GM12878 (cell line): ENCODE measurements around the gene HSF5. TPM values are rescaled to one million over a fixed set of nuclear protein-coding genes. Genes with fewer than 3 reads are reported as not detected.

Experiments
- ATAC-seq: fragments of 200-7000 bp; cut with Tn5 transposase; 3 replicates; pipeline ENCODE4 v1.9.1; 2020; ENCODE audit warnings: mild to moderate bottlenecking, moderate library complexity
- BruUV-seq: library from RNA; stranded (reverse); fragments of 400-500 nt; replicated peaks from 2 replicates; lab custom pipeline; 2021; lab: Mats Ljungman, UMichigan
- CTCF ChIA-PET: fragments of 300-600 bp; sonication (Branson Sonifier 250); formaldehyde crosslinking; extraction: SDS; loops from one replicate; lab custom pipeline; 2021; ENCODE audit warnings: inconsistent platforms; lab: Yijun Ruan, JAX
- POLR2A ChIA-PET: fragments of 350-600 bp; formaldehyde crosslinking; extraction: SDS; loops from one replicate; lab custom pipeline; 2021; ENCODE audit warnings: inconsistent platforms; lab: Charles Lee
- RAD21 ChIA-PET: fragments of 300-600 bp; sonication (Branson Sonifier 250); formaldehyde crosslinking; loops from one replicate; lab custom pipeline; 2023; ENCODE audit warnings: antibody characterized with exemption; ENCODE audit not compliant: unreplicated experiment; lab: Charles Lee
- SMC1A ChIA-PET: fragments of 300-600 bp; sonication (Branson Sonifier 250); formaldehyde crosslinking; loops from one replicate; lab custom pipeline; 2023; ENCODE audit not compliant: unreplicated experiment, uncharacterized antibody; lab: Charles Lee
- DNase-seq: peaks from one replicate; pipeline ENCODE4 v3.0.0-alpha.2; 2011; ENCODE audit warnings: low read depth, low spot score
- FAIRE-seq: peaks from 3 replicates; lab custom pipeline; 2011; peaks lifted over from hg19 to GRCh38; lab: Jason Lieb, UNC
- H2AFZ ChIP-seq: 2 replicates; pipeline ENCODE4 v1.6.0; 2011; ENCODE audit warnings: low read depth, low read length, control low read depth; ENCODE audit not compliant: control insufficient read depth
- H3K27ac ChIP-seq: 2 replicates; pipeline ENCODE4 v1.5.1; 2011; ENCODE audit warnings: control low read depth; ENCODE audit not compliant: control insufficient read depth, insufficient read depth
- H3K27me3 ChIP-seq, 2 experiments: replicated peaks in 1 of 2; 2 replicates each; pipeline versions ENCODE4 v1.6.0 to v1.6.1; 2011; ENCODE audit warnings: low read length in 1 of 2; ENCODE audit not compliant: control insufficient read depth in 2 of 2, insufficient read depth in 2 of 2
- H3K36me3 ChIP-seq, 2 experiments: 2 replicates each; pipeline ENCODE4 v1.5.1; 2011; ENCODE audit warnings: low read length in 1 of 2; ENCODE audit not compliant: control insufficient read depth in 2 of 2, insufficient read depth in 2 of 2
- H3K4me1 ChIP-seq: 2 replicates; pipeline ENCODE4 v1.6.1; 2011; ENCODE audit warnings: mild to moderate bottlenecking, low read length, moderate library complexity, mixed read lengths; ENCODE audit not compliant: control insufficient read depth, insufficient read depth
- H3K4me2 ChIP-seq: 2 replicates; pipeline ENCODE4 v1.6.0; 2011; ENCODE audit warnings: control low read depth; ENCODE audit not compliant: control insufficient read depth, insufficient read depth
- H3K4me3 ChIP-seq: fragments of 200-600 bp; sonication (generic); 2 replicates; pipeline ENCODE4 v1.5.1; 2016
- H3K79me2 ChIP-seq: 2 replicates; pipeline ENCODE4 v1.6.0; 2011; ENCODE audit warnings: low read length; ENCODE audit not compliant: control insufficient read depth, insufficient read depth
- H3K9ac ChIP-seq: 2 replicates; pipeline ENCODE4 v1.8.0; 2011; ENCODE audit warnings: low read length, control low read depth, mixed read lengths; ENCODE audit not compliant: control insufficient read depth, insufficient read depth
- H3K9me3 ChIP-seq: replicated peaks from 3 replicates; pipeline ENCODE4 v1.5.1; 2011; ENCODE audit warnings: mild to moderate bottlenecking, low read length; ENCODE audit not compliant: control insufficient read depth, insufficient read depth
- H4K20me1 ChIP-seq: 2 replicates; pipeline ENCODE4 v1.6.0; 2011; ENCODE audit not compliant: control insufficient read depth, insufficient read depth
- ATF2 ChIP-seq: IDR thresholded peaks from 2 replicates; pipeline ENCODE4 v1.6.1; 2012; ENCODE audit warnings: low read length, inconsistent platforms
- BHLHE40 ChIP-seq, 2 experiments: fragments of 450-650 bp in 1 of 2; IDR thresholded peaks; 2 replicates each; pipeline ENCODE4 v1.6.1; 2011 to 2017; ENCODE audit warnings: low read depth in 2 of 2, borderline replicate concordance in 1 of 2, improper control_type of control experiment in 1 of 2, low read length in 1 of 2, mild to moderate bottlenecking in 1 of 2
- CEBPB ChIP-seq, 2 experiments: fragments of 150-350 bp in 1 of 2; IDR thresholded peaks; 2 replicates each; pipeline ENCODE4 v1.6.1; 2012 to 2014; ENCODE audit warnings: low read depth in 2 of 2, low read length in 2 of 2, borderline replicate concordance in 1 of 2, inconsistent platforms in 1 of 2
- CHD1 ChIP-seq: IDR thresholded peaks from 2 replicates; pipeline ENCODE4 v1.6.1; 2012; ENCODE audit warnings: low read depth, low read length, improper control_type of control experiment
- ESRRA ChIP-seq: IDR thresholded peaks from 2 replicates; pipeline ENCODE4 v1.6.1; 2012; ENCODE audit warnings: mild to moderate bottlenecking, low read length, improper control_type of control experiment
- EZH2 ChIP-seq: IDR thresholded peaks from 2 replicates; pipeline ENCODE4 v1.6.1; 2012; ENCODE audit warnings: low read depth, mild to moderate bottlenecking, control low read depth, inconsistent platforms, low read length, borderline replicate concordance; ENCODE audit not compliant: control insufficient read depth
- FOS ChIP-seq: IDR thresholded peaks from 3 replicates; pipeline ENCODE4 v1.6.1; 2011; ENCODE audit warnings: borderline replicate concordance; ENCODE audit not compliant: insufficient read length; ENCODE audit errors: extremely low read depth
- FOXM1 ChIP-seq: IDR thresholded peaks from 2 replicates; pipeline ENCODE4 v1.6.1; 2012; ENCODE audit warnings: low read depth, mild to moderate bottlenecking, inconsistent platforms, low read length, moderate library complexity
- MTA2 ChIP-seq: fragments of 450-650 bp; IDR thresholded peaks from 2 replicates; pipeline ENCODE4 v1.6.1; 2016; ENCODE audit warnings: low read depth, mild to moderate bottlenecking, moderate library complexity
- MTA3 ChIP-seq: IDR thresholded peaks from 2 replicates; pipeline ENCODE4 v1.6.1; 2012; ENCODE audit warnings: low read length, inconsistent platforms, borderline replicate concordance
- MXI1 ChIP-seq: fragments of 150-350 bp; IDR thresholded peaks from 2 replicates; pipeline ENCODE4 v1.6.1; 2011; ENCODE audit warnings: low read depth, mild to moderate bottlenecking, inconsistent platforms, low read length, improper control_type of control experiment
- PAX5 ChIP-seq: IDR thresholded peaks from 2 replicates; pipeline ENCODE4 v1.6.1; 2011; ENCODE audit warnings: low read depth, low read length, borderline replicate concordance
- POU2F2 ChIP-seq: IDR thresholded peaks from 3 replicates; pipeline ENCODE4 v1.6.1; 2011; ENCODE audit warnings: low read depth, mild to moderate bottlenecking, low read length, borderline replicate concordance
- RUNX3 ChIP-seq: IDR thresholded peaks from 2 replicates; pipeline ENCODE4 v1.6.1; 2012; ENCODE audit warnings: low read length, inconsistent platforms
- SP1 ChIP-seq: IDR thresholded peaks from one replicate; pipeline ENCODE4 v1.6.1; 2011; ENCODE audit warnings: low read depth, low read length
- SREBF2 ChIP-seq: IDR thresholded peaks from 2 replicates; pipeline ENCODE4 v1.6.1; 2012; ENCODE audit warnings: mild to moderate bottlenecking, low read length
- WGBS: methylation state at CpG from one replicate; pipeline ENCODE4 v1.1.6; 2016; ENCODE audit warnings: low lambda C conversion rate; ENCODE audit not compliant: insufficient replicate concordance, insufficient coverage; ENCODE audit errors: missing lambda C conversion rate; 5-methylcytosine and 5-hydroxymethylcytosine counted together
- in situ Hi-C: fragments of 300-500 bp; cut with MboI; formaldehyde crosslinking; loops from 9 replicates; pipeline ENCODE4 v1.14.3; 2018; ENCODE audit warnings: mixed read lengths
- intact Hi-C: fragments of 100-400 bp; cut with micrococcal nuclease; formaldehyde crosslinking; loops from one replicate; pipeline ENCODE4 v1.14.2; 2022; ENCODE audit not compliant: unreplicated experiment
- polyA plus RNA-seq, 11 experiments: library from polyadenylated mRNA; depleted of rRNA in 4 of 11; unstranded in 6 of 11; stranded (reverse) in 5 of 11; fragments of >200 nt; fragmentation: Nextera tagmentation in 4 of 11; fragmentation: Illumina TruSeq in 1 of 11; extraction: Ambion mirVana in 4 of 11; extraction: Trizol in 1 of 11; gene quantifications; 1 replicate in 1 of 11; 2 replicates in 10 of 11; pipeline versions ENCODE4 v1.2.1 to v1.2.3, GENCODE V29; 2011 to 2016; ENCODE audit warnings: inconsistent platforms in 2 of 11, missing spikeins in 2 of 11, low read depth in 1 of 11
- total RNA-seq, 4 experiments: library from RNA; depleted of rRNA in 3 of 4; stranded (reverse); fragments of >200 nt in 3 of 4; fragmentation: Illumina TruSeq in 1 of 4; extraction: Trizol in 1 of 4; gene quantifications; 2 replicates each; pipeline versions ENCODE4 v1.2.1 to v1.2.3, GENCODE V29; 2013 to 2021

HSF5 gene
- total and polyA plus RNA-seq, 10 of the 15 experiments (the other 5 are each of a cell fraction or from before 2014, with no cell fraction given), result 0.02 to 0.18 (median 0.06) TPM; not detected in 4

GRCh38 chr17:58446086-58446485 is 42.1 kb downstream of the HSF5 start:
- H3K79me2 ChIP-seq, result no peaks in the 10 kb centered on the region
- WGBS, result 64% methylated on average over 4 of the region's 6 CpGs
- no peak overlapping the region for H3K27ac ChIP-seq
- H3K4me1 ChIP-seq, result no peaks in the 10 kb centered on the region
- H3K9ac ChIP-seq, result no peak overlapping the region
- FAIRE-seq, result no peak
- no peaks in the 10 kb centered on the region for H3K36me3 ChIP-seq
- no peak for DNase-seq
- H3K27me3 ChIP-seq, result no peaks in the 10 kb centered on the region
- ChIA-PET RAD21 (interaction anchor here (1.0 to 3.6 kb wide), 6 partner anchors 13 to 246 kb away, joined by 3 to 31 read pairs (median 6); partner anchors contain the start of gene RNF43), POLR2A (interaction anchor here (0.7 kb wide), 1 partner anchor 126 kb away, joined by 5 read pairs; no protein-coding TSS in a partner anchor), SMC1A (interaction anchor here (0.8 to 5.0 kb wide), 4 partner anchors 129 to 197 kb away, joined by 3 to 45 read pairs (median 3); no protein-coding TSS in a partner anchor), CTCF (interaction anchor here (0.6 to 6.7 kb wide), 9 partner anchors 28 to 246 kb away, joined by 3 to 40 read pairs (median 9); partner anchors contain the start of gene RNF43)
- H3K4me2 ChIP-seq, result no peak overlapping the region
- no peak for ATAC-seq
- in situ Hi-C loops, result loop anchor here (5.0 kb wide), 1 partner anchor 129 kb away; no protein-coding TSS in a partner anchor
- no peaks in the 10 kb centered on the region for H3K9me3 ChIP-seq
- TF ChIP-seq MTA3 (no peak), SP1 (no peak), CHD1 (no peak), MXI1 (no peak), ATF2 (no peak)
- H2AFZ ChIP-seq, result no peak overlapping the region
- intact Hi-C loops, result no loop called here
- no peaks in the 10 kb centered on the region for H4K20me1 ChIP-seq
- BruUV-seq, result no TSS peak
- H3K4me3 ChIP-seq, result no peak overlapping the region

GRCh38 chr17:58436805-58437239 is 51.4 kb downstream of the HSF5 start:
- RAD21 ChIA-PET, result interaction anchor here (2.6 kb wide), 1 partner anchor 119 kb away, joined by 15 read pairs; no protein-coding TSS in a partner anchor
- CTCF ChIA-PET, result interaction anchor here (1.4 to 5.9 kb wide), 4 partner anchors 10 to 189 kb away, joined by 3 to 22 read pairs (median 7); no protein-coding TSS in a partner anchor
- in situ Hi-C loops, result no loop called here
- no peak for TF ChIP-seq SREBF2
- TF ChIP-seq CEBPB (IDR thresholded peaks at IDR 0.05; ENCODE audit: borderline replicate concordance in 1 of 2, low read depth in 2 of 2, low read length in 2 of 2), result no peak
- no peak for TF ChIP-seq BHLHE40 (IDR thresholded peaks at IDR 0.05; ENCODE audit: borderline replicate concordance in 1 of 2, low read depth in 2 of 2, low read length in 1 of 2)
- no peak for TF ChIP-seq ESRRA
- TF ChIP-seq FOXM1, result no peak
- no peak for TF ChIP-seq EZH2
- TF ChIP-seq RUNX3, result no peak
- no peak for TF ChIP-seq MTA2
- no peak for TF ChIP-seq FOS
- TF ChIP-seq POU2F2, result no peak
- no peak for TF ChIP-seq PAX5

More at GRCh38 chr17:58436805-58437239, 51.4 kb downstream of the HSF5 start:
- H3K9me3 ChIP-seq, result no peaks in the 10 kb centered on the region
- BruUV-seq, result no TSS peak
- no peak for DNase-seq
- WGBS, result 31% methylated on average over 5 of the region's 5 CpGs
- no peak overlapping the region for H3K27ac ChIP-seq
- no peaks in the 10 kb centered on the region for H3K36me3 ChIP-seq
- intact Hi-C loops, result no loop called here
- H3K79me2 ChIP-seq, result no peaks in the 10 kb centered on the region
- H3K4me2 ChIP-seq, result no peak overlapping the region
- no peak overlapping the region for H2AFZ ChIP-seq
- H3K27me3 ChIP-seq, result no peaks in the 10 kb centered on the region
- H3K9ac ChIP-seq, result no peak overlapping the region
- no peak for FAIRE-seq
- ATAC-seq, result no peak
- H3K4me3 ChIP-seq, result no peak overlapping the region
- no peaks in the 10 kb centered on the region for H4K20me1 ChIP-seq
- no peaks in the 10 kb centered on the region for H3K4me1 ChIP-seq
- ChIA-PET POLR2A (no interaction called here), SMC1A (no interaction called here)
